Hypothalamus (tissue), 51 donors: ENCODE measurements around the gene NTN5.
"Not testable (repeated sequence)": the region's sequence is repeated elsewhere in the genome, so short reads cannot be mapped to it uniquely, and the experiment has no call there.

Source experiments
- DNase-seq, 51 donors: peaks; one replicate each; lab custom pipeline; 2025; lab: John Stamatoyannopoulos, UW

NTN5 gene

GRCh38 chr19:48670699-48671445 is 1.9 kb downstream of the NTN5 start:
- DNase-seq: no peak

GRCh38 chr19:48669903-48670668 is 2.7 kb downstream of the NTN5 start:
- no peak for DNase-seq

DNA sequence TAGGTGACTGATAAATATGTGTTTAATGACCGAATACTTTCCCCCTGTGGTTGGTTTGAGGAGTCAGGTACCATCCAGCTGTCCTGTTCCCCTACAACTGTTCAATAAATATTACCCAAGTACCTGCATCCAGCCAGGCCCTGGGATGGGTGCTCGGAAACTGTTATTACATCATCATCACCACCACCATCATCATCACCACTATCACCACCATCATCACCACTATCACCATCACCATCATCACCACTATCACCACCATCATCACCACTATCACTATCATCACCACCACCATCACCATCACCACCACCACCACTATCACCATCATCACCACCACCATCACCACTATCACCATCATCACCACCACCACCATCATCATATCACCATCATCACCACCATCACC is 4.1 kb downstream of the NTN5 start:
- DNase-seq: no peak

- no peak for DNase-seq
Measured at GRCh38 chr19:48668332-48668731, 4.5 kb downstream of the NTN5 start.

DNA sequence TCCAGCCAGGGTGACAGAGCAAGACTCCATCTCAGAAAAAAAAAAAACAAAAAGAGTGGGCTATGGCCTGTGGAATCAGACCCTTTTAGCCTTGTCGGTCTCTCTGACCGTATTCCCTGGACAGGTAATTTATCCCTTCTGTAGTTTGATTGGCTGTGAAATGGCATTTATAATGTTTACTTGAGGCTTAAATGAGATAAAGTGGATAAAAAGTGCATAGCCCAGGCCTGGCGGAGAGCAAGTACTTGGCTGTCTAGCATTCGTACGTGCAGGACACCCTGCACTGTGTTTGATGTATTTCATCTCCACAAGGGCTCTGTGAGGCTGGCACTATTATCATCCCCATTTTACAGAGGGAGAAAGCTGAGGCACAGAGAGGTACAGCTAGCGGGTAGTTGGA is 7.0 kb downstream of the NTN5 start:
- DNase-seq: no peak

- no peak for DNase-seq
Measured at GRCh38 chr19:48664476-48664875, 8.3 kb downstream of the NTN5 start.

DNA sequence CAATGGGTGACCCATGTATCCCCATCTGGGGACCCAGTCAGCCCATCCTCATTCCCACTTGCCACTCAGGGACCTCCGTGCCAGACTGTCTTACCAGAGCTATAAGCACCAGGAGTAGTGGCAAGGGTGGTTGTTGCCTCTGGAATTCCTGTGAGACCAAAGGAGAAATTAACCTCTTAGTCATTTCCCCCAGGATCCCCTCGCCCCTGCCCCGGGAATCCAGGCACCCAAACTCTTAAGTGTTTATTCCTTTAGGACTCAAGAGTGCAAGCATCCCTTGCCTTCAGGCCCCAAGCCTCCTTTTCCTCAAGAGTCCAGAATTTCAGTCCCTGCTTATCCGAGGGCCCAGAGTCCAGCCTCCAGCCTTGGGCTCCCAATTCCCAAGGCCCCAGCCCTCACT is 9.2 kb downstream of the NTN5 start:
- DNase-seq: no peak

GRCh38 chr19:48661711-48662090 is 11.1 kb downstream of the NTN5 start:
- no peak for DNase-seq

DNA sequence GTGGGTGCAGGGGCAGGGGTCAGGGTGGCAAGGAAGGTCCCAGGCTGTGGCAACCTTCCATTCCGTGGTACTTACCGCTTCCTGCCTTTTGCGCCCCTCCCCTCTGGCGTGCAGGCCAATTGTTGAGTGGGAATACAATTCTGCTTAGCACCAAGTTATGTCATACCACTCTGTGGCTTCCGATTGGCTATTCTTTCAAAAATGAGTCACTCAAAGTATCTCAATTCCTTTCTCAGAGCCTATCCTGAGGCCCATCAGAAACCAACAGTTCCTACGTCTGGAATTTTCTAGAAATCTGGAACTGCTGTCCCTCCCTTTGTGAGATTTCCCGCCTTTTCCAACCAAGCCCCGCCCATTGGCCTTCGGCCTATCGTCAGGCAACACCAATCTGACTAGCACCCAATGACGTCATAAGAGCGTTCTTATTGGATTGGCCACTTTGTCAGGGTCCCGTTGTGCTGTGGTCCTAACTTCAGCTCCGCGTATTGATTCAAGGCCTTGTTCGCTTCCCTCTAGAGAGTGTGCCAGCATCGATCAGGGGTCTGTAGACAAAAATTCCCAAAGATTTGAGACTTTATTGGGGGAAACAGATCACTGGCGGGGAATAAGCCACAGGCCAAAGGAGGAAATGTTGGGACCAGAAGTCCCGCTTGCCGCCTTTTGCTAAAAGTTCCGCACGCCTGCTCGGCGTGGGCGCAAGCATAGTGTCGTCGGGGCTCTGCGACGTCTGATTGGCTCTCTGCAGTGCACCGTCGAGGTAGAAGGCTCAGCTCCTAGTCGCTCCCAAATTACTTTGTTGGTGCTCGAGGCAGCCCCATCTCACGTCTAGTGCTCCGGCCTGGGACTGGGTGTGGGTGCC is 11.7 kb downstream of the NTN5 start:
- peak in 46 of 51 donors; percentile 9 to 93 (median 55) for DNase-seq

DNA sequence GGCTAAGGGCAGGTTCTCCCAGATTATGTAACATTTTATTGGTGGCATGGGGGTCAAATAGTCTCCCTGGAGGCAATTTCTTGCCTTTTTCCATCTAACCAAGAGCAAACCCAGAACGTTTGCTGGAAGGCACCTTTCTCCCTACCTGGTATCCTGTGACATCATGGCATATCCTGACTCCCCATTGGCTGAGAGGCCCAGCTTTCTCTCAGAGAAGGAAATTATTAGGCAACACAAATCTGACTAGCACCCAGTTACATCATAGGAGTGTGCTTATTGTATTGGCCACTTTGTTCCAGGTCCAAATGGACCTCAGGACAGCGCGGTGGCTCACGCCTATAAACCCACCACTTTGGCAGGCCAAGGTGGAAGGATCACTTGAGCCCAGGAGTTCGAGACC is 13.0 kb downstream of the NTN5 start:
- DNase-seq: peak in 14 of 51 donors; percentile 3 to 38 (median 16)

DNA sequence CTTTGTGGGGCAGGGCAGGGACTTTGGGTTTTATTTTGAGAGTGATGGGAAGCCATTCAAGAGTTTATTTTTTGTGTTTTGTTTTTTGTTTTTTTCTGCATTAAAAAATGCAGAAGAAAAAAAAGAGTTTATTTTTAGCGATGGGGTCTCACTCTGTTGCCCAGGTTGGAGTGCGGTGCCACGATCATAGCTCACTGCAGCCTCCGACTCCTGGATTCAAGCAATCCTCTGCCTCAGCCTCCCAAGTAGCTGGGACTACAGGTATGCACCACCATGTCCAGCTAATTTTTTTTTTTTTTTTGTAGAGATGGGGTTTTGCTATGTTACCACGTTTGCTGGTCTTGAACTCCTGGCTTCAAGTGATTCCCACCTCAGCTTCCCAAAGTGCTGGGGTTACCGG is 14.3 kb downstream of the NTN5 start:
- DNase-seq: no peak

GRCh38 chr19:48657828-48658227 is 15.0 kb downstream of the NTN5 start:
- not testable (repeated sequence) for DNase-seq

DNA sequence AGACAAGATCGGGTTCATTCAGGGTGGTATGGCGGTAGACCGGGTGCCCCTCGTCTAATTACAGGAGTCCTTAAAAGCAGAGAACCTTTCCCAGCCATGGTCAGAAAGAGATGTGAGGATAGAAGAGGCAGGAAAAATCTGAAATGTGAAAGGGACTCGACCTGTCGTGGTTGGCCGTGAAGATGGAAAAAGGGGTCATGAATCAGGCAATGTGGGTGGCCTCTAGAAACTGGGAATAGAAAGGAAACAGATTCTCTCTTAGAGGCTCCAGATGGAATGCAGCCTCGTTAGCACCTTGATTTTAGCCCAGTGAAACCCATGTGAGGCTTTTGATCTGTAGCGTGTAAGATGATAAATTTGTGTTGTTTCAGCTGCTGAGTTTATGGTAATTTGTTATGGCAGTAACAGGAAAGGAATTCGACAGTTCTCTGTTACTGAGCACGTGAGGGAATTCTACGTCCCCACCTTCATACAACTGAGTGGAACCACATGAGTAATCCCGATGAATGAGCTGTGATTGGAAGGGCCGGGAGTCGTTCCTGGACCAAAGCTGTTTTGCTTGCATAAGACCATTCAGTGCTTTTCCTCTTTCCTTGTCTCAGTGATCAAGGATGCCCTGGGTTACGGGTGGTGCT is 15.9 kb downstream of the NTN5 start:
- DNase-seq: peak in 1 of 51 donors; percentile 20

DNA sequence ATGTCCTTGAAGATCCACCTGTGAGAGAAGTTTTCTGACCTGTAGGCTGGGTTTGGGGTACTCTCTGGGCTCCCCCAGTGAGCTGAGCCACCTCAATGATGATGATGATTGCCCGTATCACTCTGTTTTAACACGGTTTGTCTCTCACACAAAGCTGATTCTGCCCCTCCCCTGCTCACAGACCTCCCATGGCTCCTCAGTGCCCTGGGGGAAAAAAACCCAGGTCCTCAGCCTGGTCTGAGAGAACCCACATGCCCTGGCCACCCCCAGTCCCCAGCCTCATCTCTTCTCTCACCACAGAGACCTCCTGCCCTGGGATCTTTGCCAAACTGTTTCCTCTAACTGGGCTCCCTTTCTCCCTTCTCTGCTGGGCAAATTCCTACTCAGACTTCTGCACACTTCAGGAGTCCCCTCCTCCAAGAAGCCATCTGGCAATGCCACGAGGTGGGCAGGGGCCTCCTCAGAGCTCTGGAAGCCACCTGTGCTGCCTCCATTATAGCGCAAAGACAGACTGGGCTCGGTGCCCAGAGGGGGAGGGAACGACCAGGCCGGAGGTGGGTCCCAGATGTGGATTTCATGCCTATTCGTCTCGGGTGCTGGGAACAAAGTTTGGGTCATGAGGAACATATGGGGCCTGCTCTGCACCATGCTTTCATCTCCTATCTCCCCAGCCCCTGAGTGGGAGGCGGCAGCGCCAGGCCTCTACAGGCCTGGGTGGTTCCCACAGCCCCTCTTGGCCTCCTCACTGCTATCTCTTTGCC is 18.3 kb downstream of the NTN5 start:
- no peak for DNase-seq

GRCh38 chr19:48651683-48652048 is 21.2 kb downstream of the NTN5 start:
- no peak for DNase-seq

DNA sequence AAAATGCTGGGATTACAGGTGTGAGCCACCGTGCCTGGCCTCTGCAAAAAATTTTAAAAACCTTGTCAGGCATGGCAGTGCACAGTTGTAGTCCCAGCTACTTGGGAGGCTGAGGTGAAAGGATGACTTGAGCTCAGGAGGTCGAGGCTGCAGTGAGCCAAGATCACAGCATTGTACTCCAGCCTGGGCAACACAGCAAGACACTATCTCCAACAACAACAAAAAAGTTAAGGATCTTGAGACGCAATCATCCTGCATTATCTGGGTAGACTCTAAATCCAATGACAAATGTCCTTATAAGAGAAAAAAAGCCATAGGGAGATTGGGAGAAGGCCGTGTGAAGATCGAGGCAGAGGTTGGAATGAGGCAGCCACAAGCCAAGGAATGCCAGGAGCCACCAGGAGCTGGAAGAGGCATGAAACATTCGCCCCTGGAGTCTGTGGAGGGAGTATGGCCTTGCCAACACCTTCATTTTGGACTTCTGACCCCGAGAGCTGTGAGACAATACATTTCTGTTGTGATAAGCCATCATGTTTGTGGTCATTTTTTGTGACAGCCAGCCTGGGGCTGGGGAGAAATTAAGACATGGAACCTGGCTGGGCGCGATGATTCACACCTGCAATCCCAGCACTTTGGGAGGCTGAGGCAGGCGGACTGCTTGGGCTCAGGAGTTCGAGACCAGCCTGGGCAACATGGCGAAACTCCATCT is 21.7 kb downstream of the NTN5 start:
- no peak for DNase-seq

DNA sequence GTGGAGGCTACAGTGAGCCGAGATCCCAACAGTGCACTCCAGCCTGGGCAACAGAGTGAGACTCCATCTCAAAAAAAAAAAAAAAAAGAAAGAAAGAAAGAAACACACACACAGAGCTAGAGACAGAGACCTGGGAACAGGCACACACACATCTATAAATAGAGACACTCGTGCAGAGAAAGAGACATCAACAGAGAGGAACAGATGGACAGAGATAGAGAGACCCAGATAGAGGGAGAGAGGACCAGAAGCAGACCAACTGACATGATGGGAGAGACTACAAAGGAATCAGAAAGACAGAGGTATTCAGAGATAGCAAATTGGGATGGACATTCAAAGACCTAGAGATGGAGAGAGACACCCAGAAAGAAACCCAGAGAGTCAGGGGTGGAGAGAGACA is 24.7 kb downstream of the NTN5 start:
- DNase-seq: no peak

DNA sequence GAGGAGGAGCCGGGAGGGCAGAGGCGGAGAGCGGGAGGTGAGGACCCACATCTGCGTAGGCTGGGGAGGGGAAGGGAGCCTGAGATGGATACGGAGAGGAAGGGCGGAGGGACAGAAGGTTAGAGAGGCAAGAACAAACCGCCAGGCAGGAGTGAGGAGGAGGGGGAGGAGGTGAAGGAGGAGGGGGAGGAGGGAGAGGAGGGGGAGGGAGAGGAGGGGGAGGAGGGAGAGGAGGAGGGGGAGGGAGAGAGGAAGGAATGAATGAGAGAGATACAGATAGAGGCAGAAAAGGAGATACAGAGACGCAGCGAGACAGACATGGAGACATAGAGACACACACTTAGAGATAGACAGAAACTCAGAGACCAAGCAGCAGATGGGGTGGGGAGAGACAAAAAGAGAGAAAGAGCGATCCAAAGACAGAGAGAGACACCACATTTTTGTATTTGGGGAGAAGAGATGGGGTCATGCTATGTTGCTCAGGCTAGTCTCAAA is 26.0 kb downstream of the NTN5 start:
- no peak for DNase-seq

- DNase-seq: peak; percentile 67 to 97 (median 86)
Measured at GRCh38 chr19:48646001-48646721, 26.7 kb downstream of the NTN5 start, which contains the start of gene CA11. CA11 (minus strand) TSS chr19:48646187; CDS start chr19:48645632, 555 bp downstream.
